OCI-LY3 (cell line): Measurements from ENCODE around the gene UTY.
"Not testable (repeated sequence)": the region's sequence is repeated elsewhere in the genome, so short reads cannot be mapped to it uniquely, and the experiment has no call there.

Source experiments
- H2AFZ ChIP-seq: fragments of 200-600, 300-600 bp; shearing (Covaris generic); 2 replicates; pipeline ENCODE4 v1.6.0; 2014; ENCODE audit warnings: antibody characterized with exemption, low read depth, low read length
- H3K27ac ChIP-seq: fragments of 200-600, 300-600 bp; sonication (generic); 2 replicates; pipeline ENCODE4 v1.5.1; 2014; ENCODE audit warnings: mild to moderate bottlenecking, low read length, moderate library complexity, mixed read lengths
- H3K27me3 ChIP-seq: fragments of 200-600, 300-600 bp; sonication (generic); 2 replicates; pipeline ENCODE4 v1.6.1; 2014; ENCODE audit warnings: low read depth, low read length, mixed read lengths
- H3K36me3 ChIP-seq: fragments of 200-600, 300-600 bp; sonication (generic); replicated peaks from 2 replicates; pipeline ENCODE3; 2014; ENCODE audit warnings: low read depth, low read length, mixed read lengths
- H3K4me1 ChIP-seq: fragments of 300-600, 200-600 bp; sonication (generic); 2 replicates; pipeline ENCODE4 v1.6.1; 2014; ENCODE audit warnings: low read length, mixed read lengths
- H3K4me2 ChIP-seq: fragments of 200-600, 300-600 bp; sonication (generic); 2 replicates; pipeline ENCODE4 v1.6.1; 2014; ENCODE audit warnings: low read length, mixed read lengths
- H3K4me3 ChIP-seq: fragments of 300-600, 200-600 bp; sonication (generic); 2 replicates; pipeline ENCODE4 v1.5.1; 2014; ENCODE audit warnings: antibody characterized with exemption, mild to moderate bottlenecking, low read length, moderate library complexity
- H3K79me2 ChIP-seq: fragments of 300-600, 200-600 bp; shearing (Covaris generic); 2 replicates; pipeline ENCODE4 v1.6.1; 2014; ENCODE audit warnings: mild to moderate bottlenecking, low read length, mixed read lengths
- H3K9ac ChIP-seq: fragments of 300-600, 200-600 bp; shearing (Covaris generic); 2 replicates; pipeline ENCODE4 v1.6.0; 2014; ENCODE audit warnings: mild to moderate bottlenecking, low read length, moderate library complexity
- H3K9me3 ChIP-seq: fragments of 200-600, 300-600 bp; shearing (Covaris generic); 2 replicates; pipeline ENCODE4 v1.6.1; 2014; ENCODE audit warnings: low read length, mixed read lengths; ENCODE audit not compliant: insufficient read depth
- H4K20me1 ChIP-seq: fragments of 200-600, 300-600 bp; sonication (generic); 2 replicates; pipeline ENCODE4 v1.6.1; 2016; ENCODE audit warnings: low read length, mixed read lengths; ENCODE audit not compliant: insufficient read depth
- EZH2phosphoT487 ChIP-seq: fragments of 200-600 bp; shearing (Covaris generic); IDR thresholded peaks from 2 replicates; pipeline ENCODE4 v1.6.1; 2018; ENCODE audit warnings: antibody characterized with exemption, mixed run types, low read depth
- TF ChIP-seq, protein P1 (sequence below): fragments of 200-600, 300-600 bp; sonication (generic); IDR thresholded peaks from 2 replicates; pipeline ENCODE4 v1.5.1; 2014; ENCODE audit warnings: antibody characterized with exemption, low read length, low read depth

UTY gene

DNA sequence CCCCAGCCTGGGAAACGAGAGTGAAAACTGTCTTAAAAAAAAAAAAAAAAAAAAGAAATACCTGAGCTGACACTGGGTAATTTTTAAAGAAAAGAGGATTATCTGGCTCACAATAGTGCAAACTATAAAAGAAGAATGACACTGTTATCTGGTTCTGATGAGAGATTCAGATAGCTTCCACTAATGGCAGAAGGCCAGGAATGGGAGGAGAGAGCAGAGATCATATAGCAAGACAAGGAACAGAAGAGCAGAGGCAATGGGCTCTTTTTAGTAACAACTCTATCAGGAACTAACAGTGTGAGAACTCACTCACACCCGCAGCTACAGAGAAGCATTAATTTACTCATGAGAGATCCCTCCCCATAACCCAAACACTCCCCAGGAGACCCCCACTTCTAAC, 184.8 kb downstream of the UTY start:
- Histone ChIP-seq H3K9ac (no peak overlapping the region), H3K27ac (no peak overlapping the region), H3K79me2 (no peaks in the 10 kb centered on the region)

DNA sequence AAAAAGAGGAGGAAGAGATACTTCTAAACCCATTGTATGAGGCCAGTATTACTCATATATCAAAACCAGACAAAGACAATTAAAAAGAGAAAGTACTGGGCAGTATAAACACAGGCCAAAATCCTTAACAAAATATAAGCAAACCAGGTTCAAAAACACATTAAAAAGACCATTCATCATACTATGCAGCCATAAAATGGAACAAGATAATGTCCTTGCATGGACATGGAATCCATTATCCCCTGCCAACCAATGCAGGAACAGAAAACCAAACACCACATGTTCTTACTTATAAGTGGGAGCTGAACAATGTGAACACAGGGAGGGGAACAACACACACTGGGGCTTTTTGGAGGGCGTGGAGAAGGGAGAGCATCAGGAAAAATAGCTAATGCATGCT, 188.6 kb downstream of the UTY start:
- no peaks in the 10 kb centered on the region; the same call in 1 of the 2 replicates for H3K9me3 ChIP-seq
- no peaks in the 10 kb centered on the region for H3K79me2 ChIP-seq
- TF ChIP-seq, protein P1, sequence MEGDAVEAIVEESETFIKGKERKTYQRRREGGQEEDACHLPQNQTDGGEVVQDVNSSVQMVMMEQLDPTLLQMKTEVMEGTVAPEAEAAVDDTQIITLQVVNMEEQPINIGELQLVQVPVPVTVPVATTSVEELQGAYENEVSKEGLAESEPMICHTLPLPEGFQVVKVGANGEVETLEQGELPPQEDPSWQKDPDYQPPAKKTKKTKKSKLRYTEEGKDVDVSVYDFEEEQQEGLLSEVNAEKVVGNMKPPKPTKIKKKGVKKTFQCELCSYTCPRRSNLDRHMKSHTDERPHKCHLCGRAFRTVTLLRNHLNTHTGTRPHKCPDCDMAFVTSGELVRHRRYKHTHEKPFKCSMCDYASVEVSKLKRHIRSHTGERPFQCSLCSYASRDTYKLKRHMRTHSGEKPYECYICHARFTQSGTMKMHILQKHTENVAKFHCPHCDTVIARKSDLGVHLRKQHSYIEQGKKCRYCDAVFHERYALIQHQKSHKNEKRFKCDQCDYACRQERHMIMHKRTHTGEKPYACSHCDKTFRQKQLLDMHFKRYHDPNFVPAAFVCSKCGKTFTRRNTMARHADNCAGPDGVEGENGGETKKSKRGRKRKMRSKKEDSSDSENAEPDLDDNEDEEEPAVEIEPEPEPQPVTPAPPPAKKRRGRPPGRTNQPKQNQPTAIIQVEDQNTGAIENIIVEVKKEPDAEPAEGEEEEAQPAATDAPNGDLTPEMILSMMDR, result no peak
- TF ChIP-seq EZH2phosphoT487, result no peak
- H3K9ac ChIP-seq, result no peak overlapping the region
- no peaks in the 10 kb centered on the region for H3K27me3 ChIP-seq
- no peaks in the 10 kb centered on the region for H4K20me1 ChIP-seq
- H3K27ac ChIP-seq, result no peak overlapping the region
- H3K4me2 ChIP-seq, result no peak overlapping the region
- no peaks in the 10 kb centered on the region for H3K4me1 ChIP-seq
- H3K4me3 ChIP-seq, result no peak overlapping the region
- peaks cover 44% of the 10 kb centered on the region for H3K36me3 ChIP-seq
- H2AFZ ChIP-seq, result no peak overlapping the region

More for the DNA sequence above, 184.8 kb downstream of the UTY start:
- Histone ChIP-seq H3K4me2 (no peak overlapping the region), H2AFZ (no peak overlapping the region), H4K20me1 (no peaks in the 10 kb centered on the region), H3K27me3 (no peaks in the 10 kb centered on the region), H3K9me3 (no peaks in the 10 kb centered on the region; the same call in 1 of the 2 replicates), H3K4me3 (no peak overlapping the region), H3K4me1 (no peaks in the 10 kb centered on the region), H3K36me3 (peaks cover 40% of the 10 kb centered on the region)
- TF ChIP-seq, protein P1, result no peak
- TF ChIP-seq EZH2phosphoT487, result no peak

DNA sequence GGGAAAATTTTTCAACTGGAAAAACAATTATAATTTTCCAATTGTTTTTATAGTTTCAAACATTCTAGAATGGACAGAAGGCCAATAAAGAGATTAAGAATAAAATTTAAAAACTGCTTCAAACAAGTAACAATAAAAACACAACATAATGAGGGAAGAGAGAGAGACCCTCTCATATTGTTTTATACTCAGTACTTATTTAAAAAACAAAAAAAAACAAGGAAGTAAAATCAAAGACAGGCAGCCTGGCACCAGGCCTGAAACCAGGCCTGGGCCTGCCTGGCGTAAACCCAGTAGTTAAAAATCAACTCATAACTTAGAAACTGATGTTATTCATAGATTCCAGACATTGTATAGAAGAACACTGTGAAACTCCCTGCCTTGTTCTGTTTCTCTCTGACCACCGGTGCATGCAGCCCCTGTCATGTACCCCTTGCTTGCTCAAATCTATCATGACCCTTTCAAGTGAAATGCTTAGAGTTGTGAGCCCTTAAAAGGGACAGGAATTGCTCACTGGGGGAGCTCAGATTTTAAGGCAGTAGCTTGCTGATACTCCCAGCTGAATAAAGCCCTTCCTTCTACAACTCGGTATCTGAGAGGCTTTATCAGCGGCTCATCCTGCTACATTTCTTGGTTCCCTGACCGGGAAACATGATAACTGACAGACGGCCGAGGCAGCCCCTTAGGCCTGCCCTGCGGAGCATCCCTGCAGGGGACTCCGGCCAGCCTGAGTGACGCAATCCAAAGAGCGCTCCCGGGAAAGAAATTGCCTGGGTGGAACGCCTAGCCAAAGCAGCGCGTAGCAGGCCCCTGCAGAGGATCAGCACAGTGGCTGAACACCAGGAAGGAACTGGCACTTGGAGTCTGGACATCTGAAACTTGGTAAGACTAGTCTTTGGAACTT, 197.4 kb downstream of the UTY start:
- not testable (repeated sequence) for H3K27me3 ChIP-seq, H3K9me3 ChIP-seq, H3K36me3 ChIP-seq, H2AFZ ChIP-seq, H3K9ac ChIP-seq, H3K4me3 ChIP-seq, H4K20me1 ChIP-seq, H3K79me2 ChIP-seq
- H3K4me1 ChIP-seq, result peaks cover 16% of the 10 kb centered on the region
- H3K4me2 ChIP-seq, result peak overlapping the region; percentile 32
- H3K27ac ChIP-seq, result peak overlapping the region; percentile 50

DNA sequence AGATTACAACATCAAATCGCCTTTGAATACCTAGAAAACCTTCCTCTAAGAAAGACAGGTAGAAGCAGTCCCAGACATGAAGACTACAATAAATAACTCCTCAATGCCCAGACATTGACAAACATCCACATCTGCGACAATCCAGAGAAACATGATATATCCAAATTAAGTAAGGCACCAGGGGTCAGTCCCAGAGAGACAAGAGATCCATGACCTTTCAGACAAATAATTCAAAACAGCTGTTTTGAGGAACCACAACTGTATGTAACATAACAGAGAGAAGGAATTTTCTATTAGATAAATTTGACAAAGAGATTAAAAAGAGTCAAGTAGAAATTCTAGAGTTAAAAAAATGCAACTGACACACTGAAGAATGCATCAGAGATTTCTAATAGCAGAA, 200.3 kb downstream of the UTY start:
- no peak overlapping the region for H3K4me3 ChIP-seq
- no peaks in the 10 kb centered on the region for H3K27me3 ChIP-seq
- H3K9me3 ChIP-seq, result no peaks in the 10 kb centered on the region
- no peaks in the 10 kb centered on the region; the same call in 1 of the 2 replicates for H4K20me1 ChIP-seq
- no peak overlapping the region for H3K9ac ChIP-seq
- H2AFZ ChIP-seq, result no peak overlapping the region
- TF ChIP-seq EZH2phosphoT487, result no peak
- TF ChIP-seq, protein P1, result no peak
- H3K79me2 ChIP-seq, result no peaks in the 10 kb centered on the region; the same call in 1 of the 2 replicates
- H3K4me1 ChIP-seq, result peaks cover 16% of the 10 kb centered on the region
- H3K27ac ChIP-seq, result no peak overlapping the region
- H3K36me3 ChIP-seq, result peaks cover 8% of the 10 kb centered on the region
- no peak overlapping the region for H3K4me2 ChIP-seq
